Kasumi-1 (cell line): Measurements from ENCODE around the gene SIKE1.
A peak's percentile ranks its signal among the peaks of the same experiment; 100 is the strongest.
"Not testable (repeated sequence)": the region's sequence is repeated elsewhere in the genome, so short reads cannot be mapped to it uniquely, and the experiment has no call there.

Experiments
- DNase-seq, 2 experiments: peaks; one replicate each; lab custom pipeline; 2025; lab: John Stamatoyannopoulos, UW

SIKE1 gene

GRCh38 chr1:114780344-114781226, at the start of gene SIKE1:
Gene SIKE1, minus strand, starts transcription at chr1:114780685. Its CDS starts 78 bp downstream, at chr1:114780607.
- DNase-seq, result peak; percentile 89 to 93

GRCh38 chr1:114830075-114830474, 49.6 kb upstream of the SIKE1 start:
- not testable (repeated sequence) for DNase-seq

DNA sequence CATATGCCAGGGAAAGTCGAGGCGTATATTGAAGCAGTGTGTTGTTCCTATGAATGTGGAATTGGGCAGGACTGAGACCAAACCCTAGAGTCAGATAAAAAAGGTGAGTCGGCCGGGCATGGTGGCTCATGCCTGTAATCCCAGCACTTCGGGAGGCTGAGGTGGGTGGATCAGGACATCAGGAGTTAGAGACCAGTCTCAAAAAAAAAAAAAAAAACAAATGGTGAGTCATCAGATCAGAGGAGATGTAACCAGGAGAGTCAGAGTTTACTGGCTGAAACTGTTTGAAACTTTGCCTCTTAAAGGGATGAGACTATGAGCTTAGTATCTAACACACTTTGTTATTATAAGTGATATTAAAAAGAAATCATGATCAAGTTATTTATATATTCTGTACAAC, 47.8 kb upstream of the SIKE1 start:
- no peak for DNase-seq

- DNase-seq, result no peak
Observed at GRCh38 chr1:114821978-114822377, 41.5 kb upstream of the SIKE1 start.

DNA sequence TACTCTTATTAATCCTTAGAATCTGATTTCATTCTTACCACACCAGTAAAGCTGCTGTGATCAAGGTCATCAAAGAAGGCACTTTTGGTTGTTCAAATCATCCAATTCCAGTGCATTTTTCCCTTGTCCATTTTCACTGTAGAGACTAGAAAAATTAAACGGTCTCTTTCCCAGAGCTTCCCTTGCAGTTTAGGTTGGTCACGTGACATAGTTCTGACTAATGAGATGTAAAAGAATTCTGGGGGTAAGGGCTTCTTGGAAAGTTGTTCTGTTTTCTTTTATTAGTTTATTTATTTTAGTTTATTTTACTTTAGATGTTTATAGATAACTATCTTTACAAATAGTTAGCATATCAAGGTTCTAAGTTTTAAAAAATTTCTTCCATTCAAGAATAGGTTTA, 39.9 kb upstream of the SIKE1 start:
- no peak for DNase-seq

DNA sequence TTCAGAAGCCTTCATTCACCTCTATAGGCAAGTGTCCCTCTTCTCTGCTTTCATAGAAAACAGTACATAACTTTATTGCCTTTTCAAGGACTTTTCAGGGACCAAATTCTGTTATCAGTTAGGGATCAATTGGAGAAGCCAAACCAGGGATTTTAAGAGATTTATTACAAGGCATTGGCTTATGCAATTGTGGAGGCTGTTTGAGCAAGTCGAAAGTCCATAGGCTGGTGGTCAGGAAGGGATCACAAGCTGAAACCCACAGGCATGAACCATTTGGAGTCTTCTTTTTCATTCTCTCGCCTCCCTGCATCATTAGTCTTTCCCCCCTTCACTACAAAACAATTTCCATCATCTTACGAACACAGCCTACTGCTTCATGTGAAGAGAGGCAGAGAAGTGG, 39.4 kb upstream of the SIKE1 start:
- DNase-seq, result no peak

- not testable (repeated sequence) for DNase-seq
Observed at GRCh38 chr1:114804449-114804848, 24.0 kb upstream of the SIKE1 start.

DNA sequence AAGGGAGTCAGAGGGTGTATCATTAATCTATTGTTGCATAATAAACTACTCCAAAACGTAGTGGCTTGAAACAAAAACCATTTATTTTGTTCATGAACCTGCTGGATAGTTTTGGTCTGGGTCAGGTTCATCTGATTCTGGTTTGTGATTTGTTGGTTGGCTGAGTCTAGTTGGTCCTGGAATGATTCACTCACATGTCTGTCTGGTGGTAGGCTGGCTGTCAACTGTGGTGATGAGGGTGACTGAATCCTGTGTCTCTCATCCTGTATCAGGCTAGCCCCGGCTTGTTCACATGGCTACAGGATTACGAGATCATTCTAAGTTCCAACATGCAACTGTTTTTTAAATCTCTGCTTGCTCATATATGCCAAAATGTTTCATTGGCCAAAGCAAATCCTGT, 22.5 kb upstream of the SIKE1 start:
- no peak for DNase-seq

DNA sequence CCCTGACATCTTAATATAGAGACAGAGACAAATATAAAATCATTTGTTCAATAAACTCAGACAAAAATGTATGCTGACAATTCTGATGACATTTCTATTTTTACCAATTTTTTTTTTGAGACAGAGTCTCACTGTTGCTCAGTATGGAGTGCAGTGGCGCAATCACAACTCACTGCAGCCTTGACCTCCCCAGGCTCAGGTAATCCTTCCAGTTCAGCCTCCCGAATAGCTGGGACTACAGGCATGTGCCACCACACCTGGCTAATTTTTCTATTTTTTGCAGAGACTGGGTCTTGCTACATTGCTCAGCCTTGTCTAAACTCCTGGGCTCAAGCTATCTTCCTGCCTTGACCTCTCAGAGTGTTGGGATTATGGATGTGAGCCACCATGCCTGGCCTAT, 13.6 kb upstream of the SIKE1 start:
- DNase-seq, result no peak

DNA sequence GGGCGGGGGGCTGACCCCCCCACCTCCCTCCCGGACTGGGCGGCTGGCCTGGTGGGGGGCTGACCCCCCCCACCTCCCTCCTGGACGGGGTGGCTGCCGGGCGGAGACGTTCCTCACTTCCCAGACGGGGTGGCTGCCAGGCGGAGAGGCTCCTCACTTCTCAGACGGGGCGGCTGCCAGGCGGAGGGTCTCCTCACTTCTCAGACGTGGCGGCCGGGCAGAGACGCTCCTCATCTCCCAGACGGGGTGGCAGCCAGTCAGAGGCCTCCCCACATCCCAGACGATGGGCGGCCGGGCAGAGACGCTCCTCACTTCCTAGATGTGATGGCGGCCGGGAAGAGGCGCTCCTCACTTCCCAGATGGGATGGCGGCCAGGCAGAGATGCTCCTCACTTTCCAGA, 10.1 kb upstream of the SIKE1 start:
- not testable (repeated sequence) for DNase-seq

GRCh38 chr1:114786440-114786839, 6.0 kb upstream of the SIKE1 start:
- not testable (repeated sequence) for DNase-seq

- DNase-seq, result no peak
Observed at GRCh38 chr1:114782476-114782875, 2.0 kb upstream of the SIKE1 start.

- DNase-seq, result no peak
Observed at GRCh38 chr1:114779722-114780121, 763 bp downstream of the SIKE1 start.

DNA sequence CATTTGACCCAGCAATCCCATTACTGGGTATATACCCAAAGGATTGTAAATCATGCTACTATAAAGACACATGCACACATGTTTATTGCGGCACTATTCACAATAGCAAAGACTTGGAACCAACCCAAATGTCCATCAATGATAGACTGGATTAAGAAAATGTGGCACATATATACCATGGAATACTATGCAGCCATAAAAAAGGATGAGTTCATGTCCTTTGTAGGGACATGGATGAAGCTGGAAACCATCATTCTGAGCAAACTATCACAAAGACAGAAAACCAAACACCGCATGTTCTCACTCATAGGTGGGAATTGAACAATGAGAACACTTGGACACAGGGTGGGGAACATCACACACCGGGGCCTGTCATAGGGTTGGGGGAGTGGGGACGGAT, 3.8 kb downstream of the SIKE1 start:
- not testable (repeated sequence) for DNase-seq

GRCh38 chr1:114771992-114772391, 8.5 kb downstream of the SIKE1 start:
- DNase-seq, result peak; percentile 7 to 51

- DNase-seq, result no peak
Observed at GRCh38 chr1:114770989-114771388, 9.5 kb downstream of the SIKE1 start.

GRCh38 chr1:114764689-114765088, 15.8 kb downstream of the SIKE1 start:
- peak in 1 of 2 experiments; percentile 19 for DNase-seq

- no peak for DNase-seq
Observed at GRCh38 chr1:114758256-114758832, 22.1 kb downstream of the SIKE1 start.

GRCh38 chr1:114757455-114758255, 22.8 kb downstream of the SIKE1 start, which contains the start of gene CSDE1:
Gene CSDE1, minus strand, starts transcription at chr1:114757984. Its CDS starts 18,094 bp downstream, at chr1:114739890.
- peak; percentile 95 to 96 for DNase-seq

- peak in 1 of 2 experiments; percentile 41 for DNase-seq
Observed at GRCh38 chr1:114756949-114757454, 23.5 kb downstream of the SIKE1 start.

DNA sequence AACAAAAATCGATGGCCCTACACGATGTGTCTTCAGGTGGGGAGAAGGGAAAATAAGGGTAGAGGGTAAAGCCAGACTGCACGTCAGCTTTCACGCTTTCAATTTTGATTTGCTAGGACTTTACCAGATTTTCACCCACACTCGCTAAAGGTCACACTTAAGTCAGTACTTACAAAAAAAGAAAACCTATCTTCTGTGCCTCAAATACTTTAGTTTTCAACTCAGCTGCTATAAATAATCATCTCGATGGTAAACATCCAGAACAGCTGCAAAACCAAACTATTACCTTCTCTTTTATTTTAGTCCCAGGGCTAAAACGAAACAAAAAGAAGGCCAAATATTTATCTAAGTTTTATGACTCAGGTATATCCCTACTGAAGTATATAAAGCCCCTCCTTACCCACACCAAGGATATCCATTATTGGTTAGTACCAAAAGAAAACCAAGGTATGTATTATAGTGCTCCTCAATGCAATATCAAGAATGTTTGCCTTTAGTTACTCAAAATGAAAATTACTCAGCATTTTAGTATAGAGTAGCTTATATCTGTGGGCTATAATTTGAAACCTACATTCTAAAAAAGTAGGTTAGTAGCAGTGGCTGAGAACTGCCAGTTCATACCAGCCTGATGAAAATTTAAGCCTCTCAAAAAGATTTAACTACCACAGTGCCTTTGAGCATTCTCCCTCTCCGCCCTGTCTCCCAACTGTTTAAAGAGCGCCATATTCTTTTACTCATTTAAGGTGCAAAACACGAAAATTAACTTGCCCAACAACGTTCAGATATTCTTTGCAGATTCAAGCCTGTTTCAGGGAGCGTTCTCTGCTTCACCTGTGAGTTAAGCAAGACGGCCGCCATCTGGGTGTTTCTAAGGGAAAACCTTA, 24.2 kb downstream of the SIKE1 start:
- DNase-seq, result no peak
